Measurements from ENCODE around the gene PDE1A.

PDE1A gene

DNA sequence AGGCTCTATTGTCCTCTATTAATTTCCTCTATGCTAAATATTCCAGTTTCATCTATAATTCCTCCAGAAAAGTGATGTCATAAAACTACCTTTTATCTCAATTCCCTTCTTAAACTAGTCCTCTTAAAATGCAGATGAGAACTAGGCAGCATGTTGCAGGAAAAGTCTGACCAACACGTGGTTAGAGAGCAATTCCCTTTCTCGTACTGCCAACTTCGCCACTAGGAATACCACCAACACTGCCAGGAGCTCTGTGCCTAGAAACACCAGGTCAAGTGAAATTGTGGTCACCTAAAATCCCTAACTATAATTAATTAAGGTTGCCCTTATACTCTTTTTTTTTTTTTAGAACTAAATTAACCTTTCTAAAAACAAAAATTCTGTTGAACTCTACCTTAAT is 313.5 kb downstream of the PDE1A start:
- DNase-seq = no peak

- DNase-seq = no peak
These were observed 316.5 kb downstream of the PDE1A start for GRCh38 chr2:182110347-182110746.

- no peak for DNase-seq
These were observed 323.3 kb downstream of the PDE1A start for GRCh38 chr2:182103526-182103925.

GRCh38 chr2:182101263-182101662 is 325.6 kb downstream of the PDE1A start:
- DNase-seq = no peak

- no peak for DNase-seq
These were observed 328.2 kb downstream of the PDE1A start for GRCh38 chr2:182098648-182099047.

GRCh38 chr2:182097571-182098164 is 329.2 kb downstream of the PDE1A start:
- DNase-seq = no peak

DNA sequence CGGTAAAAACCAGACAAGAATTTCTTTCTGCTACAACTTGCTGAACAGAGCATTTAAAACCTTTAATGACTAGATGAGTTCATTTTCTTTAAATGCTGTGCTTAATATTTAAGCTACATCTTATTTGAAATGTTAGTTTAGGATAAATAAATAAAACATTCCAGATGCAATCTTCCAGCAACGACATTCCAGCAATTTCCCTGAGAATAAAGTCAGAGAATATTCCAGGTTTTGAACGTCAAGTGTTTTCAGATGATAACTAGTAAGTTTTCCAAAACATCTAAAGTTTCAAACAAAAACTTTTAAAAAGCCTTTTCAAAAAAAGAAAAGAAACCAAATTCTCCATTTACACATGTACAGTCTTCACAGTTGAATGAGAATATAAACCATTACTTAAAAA is 336.4 kb downstream of the PDE1A start:
- DNase-seq = no peak

All from activated CD4-positive, alpha-beta T cell treated with anti-CD3 and anti-CD28 coated beads for 4 hours (primary cell).